Thyroid gland (tissue), 4 donors: Measurements from ENCODE around the gene DNAH3.

Experiments
- POLR2A ChIP-seq, 2 donors: fragments of 450-650 bp; IDR thresholded peaks; one replicate each; pipeline ENCODE4 v1.6.1; 2017; ENCODE audit warnings: antibody characterized with exemption in 2 of 2, mild to moderate bottlenecking in 2 of 2, moderate library complexity in 1 of 2
- TF ChIP-seq, protein P1 (sequence below), 6 experiments: fragments of 200-600 bp in 3 of 6; fragments of 450-650 bp in 3 of 6; sonication (generic) in 3 of 6; IDR thresholded peaks; one replicate each; pipeline ENCODE4 v1.5.1; 2016 to 2019; ENCODE audit warnings: antibody characterized with exemption in 6 of 6, mild to moderate bottlenecking in 2 of 6, inconsistent platforms in 1 of 6, moderate library complexity in 1 of 6

DNA sequence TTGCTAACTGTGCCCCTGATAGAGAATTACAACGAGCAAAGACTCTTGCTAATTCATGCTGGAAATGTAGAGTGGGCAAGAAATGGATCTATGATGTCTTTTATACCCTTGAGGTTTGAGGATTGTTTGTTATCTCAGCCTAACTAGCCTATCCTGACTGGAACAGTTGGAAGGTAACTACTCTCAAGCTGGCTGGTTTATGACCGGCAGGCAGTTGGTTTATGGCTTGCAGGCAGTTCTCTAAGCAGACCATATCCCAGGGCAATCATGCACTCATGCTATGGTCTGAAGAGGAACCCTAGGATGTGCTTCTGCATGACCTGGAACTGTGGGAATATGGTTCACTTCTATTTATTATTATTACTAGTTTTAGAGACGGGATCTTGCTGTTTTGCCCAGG, 201.0 kb downstream of the DNAH3 start:
- TF ChIP-seq, protein P1, sequence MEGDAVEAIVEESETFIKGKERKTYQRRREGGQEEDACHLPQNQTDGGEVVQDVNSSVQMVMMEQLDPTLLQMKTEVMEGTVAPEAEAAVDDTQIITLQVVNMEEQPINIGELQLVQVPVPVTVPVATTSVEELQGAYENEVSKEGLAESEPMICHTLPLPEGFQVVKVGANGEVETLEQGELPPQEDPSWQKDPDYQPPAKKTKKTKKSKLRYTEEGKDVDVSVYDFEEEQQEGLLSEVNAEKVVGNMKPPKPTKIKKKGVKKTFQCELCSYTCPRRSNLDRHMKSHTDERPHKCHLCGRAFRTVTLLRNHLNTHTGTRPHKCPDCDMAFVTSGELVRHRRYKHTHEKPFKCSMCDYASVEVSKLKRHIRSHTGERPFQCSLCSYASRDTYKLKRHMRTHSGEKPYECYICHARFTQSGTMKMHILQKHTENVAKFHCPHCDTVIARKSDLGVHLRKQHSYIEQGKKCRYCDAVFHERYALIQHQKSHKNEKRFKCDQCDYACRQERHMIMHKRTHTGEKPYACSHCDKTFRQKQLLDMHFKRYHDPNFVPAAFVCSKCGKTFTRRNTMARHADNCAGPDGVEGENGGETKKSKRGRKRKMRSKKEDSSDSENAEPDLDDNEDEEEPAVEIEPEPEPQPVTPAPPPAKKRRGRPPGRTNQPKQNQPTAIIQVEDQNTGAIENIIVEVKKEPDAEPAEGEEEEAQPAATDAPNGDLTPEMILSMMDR (IDR thresholded peaks at IDR 0.05), result no peak
- TF ChIP-seq POLR2A (IDR thresholded peaks at IDR 0.05), result no peak
